GM18868 (cell line): ENCODE results near the gene MAVS.

Experiments
- ATAC-seq: cut with Tn5 transposase; IDR thresholded peaks from one replicate; pipeline ENCODE4 v1.9.1; 2021; ENCODE audit warnings: mild to moderate bottlenecking, moderate library complexity; ENCODE audit not compliant: unreplicated experiment

MAVS gene

GRCh38 chr20:3906744-3907721 is 60.4 kb downstream of the MAVS start:
- peak; percentile 85 for ATAC-seq

DNA sequence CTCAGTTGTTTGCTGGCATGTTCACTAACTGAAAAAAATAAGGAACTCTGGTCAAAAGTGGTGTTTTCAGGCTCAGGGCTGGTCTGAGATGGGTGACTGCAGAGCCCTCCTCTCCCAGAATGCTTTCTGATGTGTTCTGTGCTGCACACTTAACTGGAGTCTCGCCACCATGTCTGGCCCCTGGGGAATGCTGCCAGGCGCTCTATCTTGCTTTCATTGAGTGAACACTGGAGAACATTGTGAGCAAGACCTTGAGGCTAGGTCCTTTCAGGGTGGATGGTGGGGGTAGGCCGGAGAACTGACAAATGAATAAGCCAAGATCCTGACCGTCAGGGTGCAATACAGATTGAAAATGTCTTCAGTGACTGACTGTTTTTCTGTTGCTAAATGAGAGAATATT is 62.0 kb downstream of the MAVS start:
- no peak for ATAC-seq

- no peak for ATAC-seq
These were observed 63.3 kb downstream of the MAVS start for GRCh38 chr20:3909952-3910366.

GRCh38 chr20:3910853-3911252 is 64.2 kb downstream of the MAVS start:
- ATAC-seq: no peak

- no peak for ATAC-seq
These were observed 65.3 kb downstream of the MAVS start for GRCh38 chr20:3911956-3912355.

DNA sequence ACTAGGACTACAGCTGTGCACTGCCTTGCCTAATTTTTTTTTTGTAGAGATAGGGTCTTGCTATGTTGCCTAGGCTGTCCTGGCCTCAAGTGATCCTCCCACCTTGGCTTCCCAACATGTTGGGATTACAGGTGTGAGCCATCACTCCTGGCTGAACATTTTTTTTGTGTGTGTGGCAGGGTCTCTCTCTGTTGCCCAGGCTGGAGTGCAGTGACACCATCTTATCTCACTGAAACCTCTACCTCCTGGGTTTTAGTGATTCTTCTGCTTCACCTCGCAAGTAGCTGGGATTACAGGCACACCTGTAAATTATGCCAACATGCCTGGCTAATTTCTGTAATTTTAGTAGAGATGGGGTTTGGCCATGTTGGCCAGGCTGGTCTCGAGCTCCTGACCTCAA is 67.8 kb downstream of the MAVS start:
- no peak for ATAC-seq

DNA sequence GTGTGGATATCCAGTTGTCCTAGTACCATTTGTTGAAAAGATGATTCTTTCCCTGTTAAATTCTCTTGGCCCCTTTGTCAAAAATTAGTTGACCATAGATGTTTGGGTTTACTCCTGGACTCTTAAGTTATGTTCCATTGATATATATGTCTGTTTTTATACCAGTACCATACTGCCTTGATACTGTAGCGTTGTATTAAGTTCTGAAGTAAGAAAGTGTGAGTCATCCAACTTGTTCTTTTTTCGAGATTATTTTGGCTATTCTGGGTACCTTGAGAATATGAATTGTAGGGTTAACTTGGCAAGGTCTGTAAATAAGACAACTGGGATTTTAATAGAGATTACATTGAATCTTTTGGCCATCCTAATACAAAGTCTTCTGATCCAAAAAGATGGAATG is 69.1 kb downstream of the MAVS start:
- no peak for ATAC-seq

- ATAC-seq: no peak
These were observed 69.7 kb downstream of the MAVS start for GRCh38 chr20:3916364-3916763.

DNA sequence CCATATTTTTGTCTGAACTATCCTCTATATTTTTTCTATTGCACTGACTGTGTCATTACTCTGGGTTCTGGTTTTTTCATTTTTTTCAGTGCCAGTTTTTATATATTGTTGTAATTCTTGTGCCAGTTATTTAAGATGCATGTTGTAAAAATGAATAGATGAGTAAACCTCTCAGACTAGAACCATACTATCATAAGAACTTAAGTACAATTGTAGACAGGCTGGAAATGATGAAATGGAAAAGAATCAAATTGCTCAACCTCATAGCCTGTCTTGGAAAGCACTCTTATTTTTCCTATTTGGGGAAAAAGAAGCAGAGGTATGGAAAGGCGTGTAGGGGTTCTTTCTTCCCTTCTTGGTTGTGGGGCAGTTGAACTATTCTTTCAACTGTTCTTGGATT is 72.7 kb downstream of the MAVS start:
- no peak for ATAC-seq

- no peak for ATAC-seq
These were observed 75.8 kb downstream of the MAVS start for GRCh38 chr20:3922223-3922982.

DNA sequence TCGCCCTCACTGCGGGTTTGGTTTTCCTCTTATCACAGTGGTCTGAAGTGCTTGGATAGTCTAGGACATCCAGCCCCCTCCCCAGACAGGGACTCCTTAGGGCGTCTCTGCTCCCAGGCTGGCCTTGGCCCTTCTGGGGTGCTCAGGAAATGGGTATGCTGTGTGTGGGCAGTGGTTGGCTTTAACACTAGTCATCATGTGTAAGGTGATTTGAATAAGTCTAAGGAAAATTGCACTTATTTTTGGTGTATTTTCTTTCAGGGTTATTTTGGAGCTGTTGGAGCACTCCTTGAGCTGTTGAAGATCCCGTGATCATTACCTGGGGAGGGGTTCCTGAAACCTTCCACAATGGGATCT is 76.3 kb downstream of the MAVS start:
- no peak for ATAC-seq

DNA sequence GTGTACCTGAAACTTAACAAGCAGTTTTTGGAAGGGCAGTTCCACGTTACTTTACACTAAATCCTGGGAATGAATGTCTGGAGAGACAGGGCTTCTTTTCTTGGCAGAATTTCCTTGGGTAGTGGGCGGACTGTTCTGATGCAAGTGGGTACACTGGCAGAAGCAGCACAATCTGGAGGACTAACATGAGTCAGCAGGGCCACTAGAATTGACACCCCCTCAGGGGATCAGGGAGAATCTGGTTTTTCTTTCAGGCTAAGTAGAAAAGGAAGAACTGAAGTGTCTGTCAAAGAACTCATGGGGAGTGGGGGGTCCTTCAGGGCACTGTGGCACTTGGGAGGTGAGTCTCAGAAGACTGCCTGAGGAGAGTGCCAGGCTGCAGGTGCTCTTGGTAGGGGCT is 77.2 kb downstream of the MAVS start:
- ATAC-seq: no peak

- no peak for ATAC-seq
These were observed 77.9 kb downstream of the MAVS start for GRCh38 chr20:3924304-3925112.

GRCh38 chr20:3925113-3925695 is 78.6 kb downstream of the MAVS start:
- no peak for ATAC-seq
